Skeletal muscle tissue (tissue), 4 donors: Measurements from ENCODE around the gene SLC25A42. TPM values are rescaled to one million over a fixed set of nuclear protein-coding genes. Genes with fewer than 3 reads are reported as not detected.
"Not testable (repeated sequence)": the region's sequence is repeated elsewhere in the genome, so short reads cannot be mapped to it uniquely, and the experiment has no call there.

Experiments used
- H3K27ac ChIP-seq: one replicate; pipeline ENCODE4 v1.7.0; 2013; ENCODE audit warnings: mild to moderate bottlenecking, low read depth, low read length, inconsistent platforms
- H3K27me3 ChIP-seq, 3 donors: one replicate each; pipeline ENCODE4 v1.7.0; 2013; ENCODE audit warnings: low read length in 3 of 3; ENCODE audit not compliant: control insufficient read depth in 3 of 3, insufficient read depth in 3 of 3
- H3K36me3 ChIP-seq, 3 donors: one replicate each; pipeline ENCODE4 v1.7.0; 2013; ENCODE audit warnings: low read length in 3 of 3; ENCODE audit not compliant: control insufficient read depth in 3 of 3, insufficient read depth in 3 of 3
- H3K4me1 ChIP-seq, 3 donors: one replicate each; pipeline ENCODE4 v1.7.0; 2013; ENCODE audit warnings: low read length in 3 of 3, mild to moderate bottlenecking in 3 of 3; ENCODE audit not compliant: control insufficient read depth in 3 of 3, insufficient read depth in 3 of 3
- H3K4me3 ChIP-seq, 3 donors: one replicate each; pipeline ENCODE4 v1.7.0; 2013; ENCODE audit warnings: low read length in 3 of 3
- H3K9ac ChIP-seq, 3 donors: one replicate each; pipeline ENCODE4 v1.7.0; 2013; ENCODE audit warnings: low read length in 3 of 3, mild to moderate bottlenecking in 3 of 3, moderate library complexity in 2 of 3, low read depth in 1 of 3
- H3K9me3 ChIP-seq, 3 donors: one replicate each; pipeline ENCODE4 v1.7.0; 2013; ENCODE audit warnings: low read length in 3 of 3; ENCODE audit not compliant: control insufficient read depth in 3 of 3
- total RNA-seq: library from RNA; depleted of rRNA; stranded (reverse); fragments of >200 nt; gene quantifications from one replicate; pipeline ENCODE4 v1.2.3, GENCODE V29; 2014
- donor health status: Osteomylitis.

Gene SLC25A42, protein sequence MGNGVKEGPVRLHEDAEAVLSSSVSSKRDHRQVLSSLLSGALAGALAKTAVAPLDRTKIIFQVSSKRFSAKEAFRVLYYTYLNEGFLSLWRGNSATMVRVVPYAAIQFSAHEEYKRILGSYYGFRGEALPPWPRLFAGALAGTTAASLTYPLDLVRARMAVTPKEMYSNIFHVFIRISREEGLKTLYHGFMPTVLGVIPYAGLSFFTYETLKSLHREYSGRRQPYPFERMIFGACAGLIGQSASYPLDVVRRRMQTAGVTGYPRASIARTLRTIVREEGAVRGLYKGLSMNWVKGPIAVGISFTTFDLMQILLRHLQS
- total RNA-seq = 7.8 TPM

DNA sequence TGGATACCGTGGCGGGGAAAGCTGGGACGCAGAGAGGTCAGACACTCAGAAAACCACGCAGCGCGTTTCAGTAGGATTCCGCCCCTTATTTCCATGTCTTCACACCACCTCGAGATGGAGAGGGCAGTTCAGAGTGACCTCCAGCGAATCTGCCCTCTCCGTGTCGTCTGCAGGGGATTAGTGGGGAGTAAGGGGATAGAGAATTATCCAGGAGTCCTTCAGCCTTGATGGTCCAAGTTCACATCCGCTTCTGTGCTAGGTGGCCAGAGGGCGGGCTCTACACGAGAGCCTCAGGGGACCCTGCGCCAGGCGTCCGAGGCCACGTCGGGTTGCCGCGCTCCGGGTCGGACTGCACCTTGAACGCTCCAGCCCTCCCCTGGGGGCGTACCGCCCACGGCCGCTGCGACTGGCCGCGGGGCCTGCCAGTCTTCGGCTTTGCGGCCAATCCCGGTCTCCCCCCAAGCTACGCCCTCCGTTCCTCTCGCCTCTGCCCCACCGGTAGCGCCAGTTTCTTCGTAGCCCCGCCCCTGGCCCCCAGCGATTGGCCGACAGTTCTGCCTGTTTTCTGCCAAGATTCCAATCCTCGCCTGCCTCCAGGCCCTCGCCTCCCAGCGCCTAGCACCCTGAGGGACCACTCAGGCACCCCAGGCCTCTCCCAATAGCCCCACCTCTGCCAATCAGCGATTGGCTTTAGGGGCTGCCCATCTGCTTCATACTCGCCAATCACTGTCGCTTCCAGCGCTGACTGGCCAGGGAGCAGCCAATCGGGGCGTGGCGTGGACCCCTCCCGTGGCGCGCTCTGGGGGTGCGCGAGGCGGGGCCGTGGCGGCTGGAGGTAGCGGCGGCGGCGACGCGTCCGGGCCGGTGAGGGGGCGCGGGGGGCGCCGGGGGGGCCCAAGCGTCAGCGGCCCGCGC is at the start of gene SLC25A42:
Gene SLC25A42, plus strand, starts transcription at position 812 of the 915 bp plus-strand sequence. CDS start 32,131 bp downstream, outside the sequence.
- Histone ChIP-seq H3K9ac (peak within 1 kb of the TSS; percentile 80 to 91 (median 85)), H3K36me3 (peaks cover 0 to 2% (median under 1%) of the 10 kb centered on the region in 3 donors), H3K27ac (peak within 1 kb of the TSS; percentile 85), H3K27me3 (no peaks in the 10 kb centered on the region), H3K4me1 (peaks cover 71 to 76% (median 71%) of the 10 kb centered on the region in 3 donors), H3K4me3 (peak within 1 kb of the TSS; percentile 91 to 93 (median 91)), H3K9me3 (no peaks in the 10 kb centered on the region)

DNA sequence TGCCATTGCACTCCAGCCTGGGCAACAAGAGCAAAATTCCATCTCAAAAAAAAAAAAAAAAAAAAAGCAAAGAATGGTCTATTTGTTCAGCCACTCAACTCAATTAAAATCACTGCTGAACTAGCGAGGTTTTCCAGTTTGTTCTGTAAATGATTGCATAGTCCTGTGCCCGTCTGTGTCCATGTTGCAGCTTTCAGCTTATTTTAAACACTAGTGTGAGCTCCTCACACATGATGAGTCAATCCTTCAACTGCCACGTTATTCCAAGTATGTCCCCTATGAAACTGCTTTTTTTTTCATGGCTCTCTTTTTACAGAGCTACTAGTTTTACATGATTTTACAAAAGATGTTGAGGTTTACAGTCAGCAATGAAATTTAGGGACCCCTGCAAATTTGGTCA is 42.7 kb upstream of the SLC25A42 start:
- Histone ChIP-seq H3K9me3 (no peaks in the 10 kb centered on the region), H3K36me3 (peaks cover 41 to 54% (median 53%) of the 10 kb centered on the region in 3 donors), H3K27ac (no peak overlapping the region), H3K4me3 (no peak overlapping the region), H3K9ac (no peak overlapping the region), H3K27me3 (no peaks in the 10 kb centered on the region), H3K4me1 (no peaks in the 10 kb centered on the region)

DNA sequence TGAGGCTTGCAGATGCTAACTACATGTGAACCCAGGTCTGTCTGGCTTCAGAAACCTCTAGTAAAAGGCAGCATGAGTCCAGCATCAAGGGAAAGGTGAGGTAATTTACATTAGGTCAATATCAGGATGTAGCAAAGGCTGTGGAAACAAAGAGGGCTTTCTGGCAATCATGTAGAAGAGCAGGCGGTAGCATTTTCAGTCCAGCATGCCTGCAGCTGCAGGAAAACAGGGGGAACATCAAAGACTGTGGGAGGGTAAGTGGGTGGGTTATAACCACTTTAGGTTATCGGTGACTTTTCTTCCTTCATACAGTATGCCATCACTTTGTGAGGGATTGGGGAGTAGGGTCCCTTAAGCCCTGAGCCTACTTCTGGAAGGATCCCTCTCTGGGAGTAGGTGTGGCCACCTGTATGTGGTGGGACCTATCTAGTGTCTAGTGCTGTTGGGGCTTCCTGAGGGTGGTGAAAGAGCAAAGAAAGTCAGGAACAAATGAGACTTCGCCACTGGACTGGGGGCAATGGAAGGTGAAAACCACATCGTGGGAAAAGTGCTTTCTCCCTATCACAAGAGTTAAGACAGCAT is 41.3 kb upstream of the SLC25A42 start:
- Histone ChIP-seq H3K9me3 (no peaks in the 10 kb centered on the region), H3K9ac (no peak overlapping the region), H3K4me3 (no peak overlapping the region), H3K27me3 (no peaks in the 10 kb centered on the region), H3K4me1 (peaks cover 4 to 6% (median 6%) of the 10 kb centered on the region in 3 donors), H3K36me3 (peaks cover 39 to 50% (median 46%) of the 10 kb centered on the region in 3 donors), H3K27ac (no peak overlapping the region)

DNA sequence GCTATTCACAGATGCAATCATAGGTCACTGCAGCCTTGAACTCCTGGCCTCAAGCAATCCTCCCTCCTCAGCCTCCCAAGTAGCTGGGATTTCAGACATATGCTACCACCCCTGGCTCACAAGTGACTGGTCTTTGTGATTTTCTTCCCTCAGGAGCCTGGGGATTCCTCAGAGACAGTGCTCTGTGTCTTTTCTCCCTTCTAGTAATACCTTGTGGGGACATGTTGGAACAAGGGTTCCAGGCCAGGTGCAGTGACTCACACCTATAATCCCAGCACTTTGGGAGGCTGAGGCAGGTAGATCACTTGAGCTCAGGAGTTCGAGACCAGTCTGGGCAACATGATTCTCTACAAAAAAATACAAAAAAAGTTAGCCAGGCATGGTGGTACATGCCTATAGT is 40.4 kb upstream of the SLC25A42 start:
- not testable (repeated sequence) for H3K4me3 ChIP-seq, H3K9me3 ChIP-seq, H3K4me1 ChIP-seq, H3K27me3 ChIP-seq, H3K9ac ChIP-seq, H3K27ac ChIP-seq
- H3K36me3 ChIP-seq = peaks cover 40 to 53% (median 52%) of the 10 kb centered on the region in 3 donors

DNA sequence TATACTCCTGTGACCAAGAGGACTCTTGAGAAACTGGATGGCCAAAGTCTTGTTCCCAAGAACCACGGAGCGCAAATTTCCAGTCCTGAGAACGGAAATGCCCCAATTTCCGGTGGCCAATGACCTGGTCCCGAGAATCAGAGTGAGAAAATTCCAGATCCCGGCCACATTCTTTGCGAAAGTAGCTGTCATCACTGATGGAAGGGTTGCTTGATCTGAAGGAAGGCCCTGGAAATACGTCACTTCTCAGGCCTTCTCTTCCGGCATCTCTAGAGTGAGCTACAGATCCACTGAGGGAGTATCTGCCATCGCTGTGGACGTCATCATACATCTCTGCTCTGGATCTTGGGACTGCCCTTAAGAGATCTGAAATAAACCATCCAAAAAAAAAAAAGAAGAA is 37.9 kb upstream of the SLC25A42 start:
- H3K27ac ChIP-seq = no peak overlapping the region
- peaks cover 4 to 8% (median 6%) of the 10 kb centered on the region in 3 donors for H3K4me1 ChIP-seq
- H3K9ac ChIP-seq = peak overlapping the region in 1 of 3 donors; percentile 40
- no peaks in the 10 kb centered on the region for H3K9me3 ChIP-seq
- H3K4me3 ChIP-seq = no peak overlapping the region
- H3K36me3 ChIP-seq = peaks cover 41 to 58% (median 56%) of the 10 kb centered on the region in 3 donors
- no peaks in the 10 kb centered on the region for H3K27me3 ChIP-seq

DNA sequence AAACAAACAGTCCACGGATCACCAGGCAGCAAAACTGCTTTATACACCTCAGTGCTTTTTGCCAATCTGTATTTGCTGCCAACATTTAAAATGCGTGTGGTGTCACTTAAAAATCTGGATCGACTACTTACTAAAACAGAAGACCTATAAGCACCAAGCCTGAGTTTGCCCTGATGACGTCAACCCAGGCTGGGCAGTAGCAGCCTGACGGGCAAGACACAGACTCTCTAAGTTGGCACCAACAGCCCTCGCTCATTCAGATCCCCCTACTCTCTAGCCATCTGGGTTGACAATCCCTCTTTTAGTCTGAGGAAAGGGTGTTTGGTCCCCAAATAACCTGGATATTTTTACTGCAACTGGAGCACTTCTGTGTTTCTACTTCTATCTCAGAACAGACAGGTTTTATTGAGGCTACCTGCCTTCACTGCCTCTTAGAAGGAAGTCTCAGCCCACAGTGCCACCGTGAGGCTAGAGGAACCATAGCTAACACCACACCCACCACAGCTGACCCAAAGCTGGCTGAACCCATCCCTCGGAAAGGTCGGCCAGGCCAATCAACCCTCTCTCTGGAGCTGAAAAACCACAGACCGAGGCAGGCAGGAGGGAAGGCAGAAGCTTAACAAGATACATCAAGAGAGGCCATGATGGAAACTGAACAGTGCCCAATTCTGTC is 37.4 kb upstream of the SLC25A42 start:
- no peak overlapping the region for H3K27ac ChIP-seq
- H3K9me3 ChIP-seq = no peaks in the 10 kb centered on the region
- peaks cover 41 to 58% (median 57%) of the 10 kb centered on the region in 3 donors for H3K36me3 ChIP-seq
- H3K27me3 ChIP-seq = no peaks in the 10 kb centered on the region
- peaks cover 5 to 8% (median 6%) of the 10 kb centered on the region in 3 donors for H3K4me1 ChIP-seq
- no peak overlapping the region for H3K4me3 ChIP-seq
- peak overlapping the region in 2 of 3 donors; percentile 13 to 32 for H3K9ac ChIP-seq

DNA sequence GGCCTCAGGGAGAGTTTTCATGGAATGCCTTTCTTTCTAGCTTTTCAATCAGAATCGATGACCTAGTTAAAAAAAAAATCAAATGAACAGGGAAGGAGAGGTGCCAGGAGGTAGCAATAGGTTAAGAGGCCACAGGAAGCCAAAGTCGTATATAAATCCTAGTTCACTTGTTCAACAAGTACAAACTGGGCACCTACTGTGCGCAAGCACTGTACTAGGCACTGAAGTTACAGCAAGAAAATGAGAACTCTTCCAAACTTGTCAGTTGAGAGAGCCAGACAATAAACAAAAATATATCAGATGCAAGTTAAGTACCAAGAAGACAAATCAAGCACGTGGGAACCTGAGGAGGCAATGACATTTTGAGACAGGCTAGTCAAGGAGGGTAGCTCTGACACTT is 36.6 kb upstream of the SLC25A42 start:
- Histone ChIP-seq H3K4me3 (no peak overlapping the region), H3K36me3 (peaks cover 41 to 56% (median 55%) of the 10 kb centered on the region in 3 donors), H3K27ac (no peak overlapping the region), H3K4me1 (peaks cover 13 to 15% (median 14%) of the 10 kb centered on the region in 3 donors), H3K9ac (peak overlapping the region in 1 of 3 donors; percentile 13), H3K9me3 (no peaks in the 10 kb centered on the region), H3K27me3 (no peaks in the 10 kb centered on the region)

DNA sequence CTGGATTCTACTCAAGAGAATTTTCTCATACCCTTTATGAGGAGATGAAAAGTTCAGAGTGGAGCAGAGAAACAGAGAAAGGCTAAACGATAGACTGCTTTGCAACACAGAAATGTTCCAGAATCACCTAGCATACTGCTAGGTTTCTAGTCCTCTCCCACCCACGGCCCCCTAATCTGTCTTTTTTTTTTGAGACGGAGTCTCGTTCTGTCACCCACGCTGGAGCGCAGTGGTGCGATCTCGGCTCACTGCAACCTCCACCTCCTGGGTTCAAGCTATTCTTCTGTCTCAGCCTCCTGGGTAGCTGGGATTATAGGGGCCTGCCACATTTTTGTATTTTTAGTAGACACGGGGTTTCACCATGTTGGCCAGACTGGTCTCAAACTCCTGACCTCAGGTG is 35.3 kb upstream of the SLC25A42 start:
- H3K36me3 ChIP-seq = peaks cover 33 to 44% (median 44%) of the 10 kb centered on the region in 3 donors
- no peaks in the 10 kb centered on the region for H3K27me3 ChIP-seq
- H3K4me3 ChIP-seq = no peak overlapping the region
- H3K9ac ChIP-seq = no peak overlapping the region
- no peak overlapping the region for H3K27ac ChIP-seq
- H3K4me1 ChIP-seq = peaks cover 16 to 18% (median 18%) of the 10 kb centered on the region in 3 donors
- no peaks in the 10 kb centered on the region for H3K9me3 ChIP-seq

DNA sequence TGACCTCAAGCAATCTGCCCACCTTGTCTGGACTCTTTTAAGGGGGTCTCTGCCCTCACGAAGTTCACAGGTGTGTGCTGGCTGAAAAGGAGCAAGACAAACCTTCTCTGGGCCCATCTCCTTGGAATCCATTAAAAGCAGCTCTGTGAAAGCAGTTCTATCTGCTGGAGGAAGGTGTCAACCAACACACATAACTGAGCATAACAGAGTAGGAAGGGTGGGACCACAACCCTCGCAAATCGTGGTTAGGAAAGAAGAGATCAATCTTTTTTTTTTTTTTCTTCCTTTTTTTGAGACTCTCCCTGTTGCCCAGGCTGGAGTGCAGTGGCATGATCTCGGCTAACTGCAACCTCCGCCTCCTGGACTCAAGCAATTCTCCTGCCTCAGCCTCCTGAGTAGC is 31.9 kb upstream of the SLC25A42 start:
- Histone ChIP-seq H3K9me3 (no peaks in the 10 kb centered on the region), H3K4me3 (peak overlapping the region; percentile 85 to 97 (median 88)), H3K27me3 (no peaks in the 10 kb centered on the region), H3K9ac (peak overlapping the region in 2 of 3 donors; percentile 92 to 96), H3K36me3 (peaks cover 13 to 23% (median 16%) of the 10 kb centered on the region in 3 donors), H3K27ac (peak overlapping the region; percentile 82), H3K4me1 (peaks cover 22 to 36% (median 24%) of the 10 kb centered on the region in 3 donors)
